Type B pancreatic cell (in vitro differentiated cells): Measurements from ENCODE around the gene RAMP3. TPM values are rescaled to one million over a fixed set of nuclear protein-coding genes. Genes with fewer than 3 reads are reported as not detected.
"Not testable (repeated sequence)": the region's sequence is repeated elsewhere in the genome, so short reads cannot be mapped to it uniquely, and the experiment has no call there.

Experiments used
- DNase-seq: peaks from one replicate; pipeline ENCODE4 v3.0.0; 2021; ENCODE audit warnings: mixed read lengths; ENCODE audit not compliant: unreplicated experiment; ENCODE audit errors: extremely low spot score
- H3K27ac Mint-ChIP-seq: 2 replicates; pipeline ENCODE4 v1.8.0; 2021; ENCODE audit warnings: mild to moderate bottlenecking, mixed read lengths
- H3K27me3 Mint-ChIP-seq: 2 replicates; pipeline ENCODE4 v1.8.0; 2021; ENCODE audit warnings: mixed read lengths
- H3K36me3 Mint-ChIP-seq: 2 replicates; pipeline ENCODE4 v1.8.0; 2021; ENCODE audit warnings: mixed read lengths
- H3K4me1 Mint-ChIP-seq: one replicate; pipeline ENCODE4 v1.8.0; 2021; ENCODE audit warnings: mixed read lengths; ENCODE audit not compliant: unreplicated experiment
- H3K4me3 Mint-ChIP-seq: 2 replicates; pipeline ENCODE4 v1.8.0; 2021; ENCODE audit warnings: mild to moderate bottlenecking, mixed read lengths
- H3K9me3 Mint-ChIP-seq: 2 replicates; pipeline ENCODE4 v1.8.0; 2021; ENCODE audit warnings: mixed read lengths
- total RNA-seq: library from RNA; stranded (reverse); gene quantifications from 2 replicates; pipeline ENCODE4 v1.2.1, GENCODE V29; 2021; ENCODE audit warnings: low replicate concordance
- TF ChIP-seq, protein P1 (sequence below): fragments of 200-600 bp; sonication (generic); conservative IDR thresholded peaks from 2 replicates; pipeline ENCODE4 v1.5.0; 2021; ENCODE audit warnings: antibody characterized with exemption, mild to moderate bottlenecking

Gene RAMP3
- total RNA-seq, 1 donor from 2014 or later = 0.70 TPM

DNA sequence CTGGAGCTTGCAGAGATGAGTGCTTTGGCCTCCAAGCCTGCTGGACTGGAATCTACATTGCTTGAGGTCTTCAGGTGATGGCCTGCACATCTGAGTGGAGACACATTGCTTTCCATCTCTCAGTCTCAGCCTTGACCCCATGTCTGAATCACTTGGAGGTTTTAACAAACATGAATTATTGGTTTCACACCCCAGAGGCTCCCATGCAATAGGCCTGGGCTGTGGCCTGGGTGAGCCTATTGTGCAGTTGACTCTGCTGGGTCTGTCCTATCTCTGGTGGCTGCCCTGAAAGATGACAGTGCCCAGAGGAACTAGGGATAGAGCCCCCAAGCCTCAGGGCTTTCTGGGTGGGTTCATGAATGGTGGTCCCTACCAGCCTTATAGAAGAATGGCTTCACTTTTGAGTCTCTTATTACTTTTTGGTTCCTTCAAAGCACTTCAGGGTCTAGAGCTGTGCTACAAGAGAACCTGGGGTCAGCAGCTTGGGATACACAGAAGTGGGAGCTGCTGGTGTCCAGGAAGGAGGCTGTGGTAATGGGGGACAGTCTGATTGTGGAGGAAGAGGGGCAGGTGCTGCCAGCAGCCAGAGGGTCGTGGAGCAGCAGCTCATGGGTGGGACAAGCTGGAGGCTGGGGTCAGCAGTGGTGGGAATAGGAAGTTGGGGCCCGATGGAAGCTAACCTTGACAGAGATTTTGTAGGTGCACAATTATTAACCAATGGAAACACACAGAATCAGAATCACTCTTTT is 5.5 kb downstream of the RAMP3 start:
- peaks cover 58% of the 10 kb centered on the region for H3K27me3 Mint-ChIP-seq
- no peak overlapping the region for H3K4me3 Mint-ChIP-seq
- H3K27ac Mint-ChIP-seq = no peak overlapping the region
- no peaks in the 10 kb centered on the region for H3K4me1 Mint-ChIP-seq
- H3K36me3 Mint-ChIP-seq = peaks cover 5% of the 10 kb centered on the region
- TF ChIP-seq, protein P1, sequence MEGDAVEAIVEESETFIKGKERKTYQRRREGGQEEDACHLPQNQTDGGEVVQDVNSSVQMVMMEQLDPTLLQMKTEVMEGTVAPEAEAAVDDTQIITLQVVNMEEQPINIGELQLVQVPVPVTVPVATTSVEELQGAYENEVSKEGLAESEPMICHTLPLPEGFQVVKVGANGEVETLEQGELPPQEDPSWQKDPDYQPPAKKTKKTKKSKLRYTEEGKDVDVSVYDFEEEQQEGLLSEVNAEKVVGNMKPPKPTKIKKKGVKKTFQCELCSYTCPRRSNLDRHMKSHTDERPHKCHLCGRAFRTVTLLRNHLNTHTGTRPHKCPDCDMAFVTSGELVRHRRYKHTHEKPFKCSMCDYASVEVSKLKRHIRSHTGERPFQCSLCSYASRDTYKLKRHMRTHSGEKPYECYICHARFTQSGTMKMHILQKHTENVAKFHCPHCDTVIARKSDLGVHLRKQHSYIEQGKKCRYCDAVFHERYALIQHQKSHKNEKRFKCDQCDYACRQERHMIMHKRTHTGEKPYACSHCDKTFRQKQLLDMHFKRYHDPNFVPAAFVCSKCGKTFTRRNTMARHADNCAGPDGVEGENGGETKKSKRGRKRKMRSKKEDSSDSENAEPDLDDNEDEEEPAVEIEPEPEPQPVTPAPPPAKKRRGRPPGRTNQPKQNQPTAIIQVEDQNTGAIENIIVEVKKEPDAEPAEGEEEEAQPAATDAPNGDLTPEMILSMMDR = no peak
- H3K9me3 Mint-ChIP-seq = peaks cover 6% of the 10 kb centered on the region
- DNase-seq = no peak

DNA sequence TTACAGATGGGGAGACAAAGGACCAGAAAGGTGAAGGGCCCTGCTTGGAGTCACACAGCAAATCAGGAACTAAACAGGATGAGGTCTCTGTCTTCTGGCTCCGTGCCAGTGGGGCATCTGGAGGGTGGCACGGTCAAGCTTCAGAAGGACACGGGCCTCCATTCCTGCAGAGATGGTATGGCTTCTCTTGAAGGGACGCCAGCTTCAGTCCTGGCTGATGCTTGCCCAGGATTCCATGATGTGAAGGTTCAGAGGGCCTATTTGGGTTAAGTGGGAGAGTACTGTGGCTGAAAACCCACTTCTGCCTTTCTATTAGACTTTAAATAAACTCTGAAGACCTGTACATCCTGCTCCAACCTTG is 6.1 kb downstream of the RAMP3 start:
- no peaks in the 10 kb centered on the region for H3K36me3 Mint-ChIP-seq
- H3K4me3 Mint-ChIP-seq = no peak overlapping the region
- no peaks in the 10 kb centered on the region for H3K4me1 Mint-ChIP-seq
- TF ChIP-seq, protein P1 = no peak
- H3K27ac Mint-ChIP-seq = no peak overlapping the region
- H3K27me3 Mint-ChIP-seq = peaks cover 55% of the 10 kb centered on the region
- H3K9me3 Mint-ChIP-seq = no peaks in the 10 kb centered on the region
- no peak for DNase-seq

DNA sequence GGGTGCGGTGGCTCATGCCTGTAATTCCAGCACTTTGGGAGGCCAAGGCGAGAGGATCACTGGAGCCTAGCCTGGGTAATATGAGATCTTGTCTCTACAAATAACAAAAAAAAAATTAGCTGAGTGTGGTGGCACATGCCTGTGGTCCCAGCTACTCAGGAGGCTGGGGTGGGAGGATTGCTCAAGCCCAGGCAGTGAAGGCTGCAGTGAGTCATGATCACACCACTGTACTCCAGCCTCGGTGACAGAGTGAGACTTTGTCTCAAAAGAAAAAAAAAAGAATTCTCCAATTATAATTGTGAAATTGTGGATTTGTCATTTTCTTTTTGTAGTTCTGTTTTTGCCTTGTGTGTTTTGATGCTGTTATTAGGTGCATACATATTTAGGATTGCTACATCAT is 6.7 kb downstream of the RAMP3 start:
- DNase-seq, H3K9me3 Mint-ChIP-seq, H3K4me1 Mint-ChIP-seq, H3K4me3 Mint-ChIP-seq, H3K27ac Mint-ChIP-seq, H3K36me3 Mint-ChIP-seq: not testable (repeated sequence)
- peaks cover 53% of the 10 kb centered on the region for H3K27me3 Mint-ChIP-seq

DNA sequence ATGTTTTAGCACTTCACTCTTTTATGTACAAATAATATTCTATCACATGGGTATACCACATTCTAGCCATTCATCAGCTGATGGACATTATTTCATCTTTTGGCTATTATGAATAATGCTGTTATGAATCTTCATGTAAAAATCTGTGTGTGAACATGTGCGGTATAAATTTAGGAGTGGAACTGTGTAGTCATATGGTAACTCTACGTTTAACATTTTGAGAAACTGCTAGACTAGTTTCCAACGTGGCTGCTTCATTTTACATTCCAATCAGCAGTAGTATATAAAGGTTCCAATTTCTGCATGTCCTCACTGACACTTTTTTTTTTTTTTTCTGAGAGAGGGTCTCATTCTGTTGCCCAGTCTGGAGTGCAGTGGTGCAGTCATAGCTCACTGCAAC is 8.3 kb downstream of the RAMP3 start:
- TF ChIP-seq, protein P1 = no peak
- H3K27ac Mint-ChIP-seq = no peak overlapping the region
- H3K27me3 Mint-ChIP-seq = peaks cover 44% of the 10 kb centered on the region
- no peak for DNase-seq
- no peaks in the 10 kb centered on the region for H3K4me1 Mint-ChIP-seq
- no peaks in the 10 kb centered on the region for H3K36me3 Mint-ChIP-seq
- H3K4me3 Mint-ChIP-seq = no peak overlapping the region
- no peaks in the 10 kb centered on the region for H3K9me3 Mint-ChIP-seq

DNA sequence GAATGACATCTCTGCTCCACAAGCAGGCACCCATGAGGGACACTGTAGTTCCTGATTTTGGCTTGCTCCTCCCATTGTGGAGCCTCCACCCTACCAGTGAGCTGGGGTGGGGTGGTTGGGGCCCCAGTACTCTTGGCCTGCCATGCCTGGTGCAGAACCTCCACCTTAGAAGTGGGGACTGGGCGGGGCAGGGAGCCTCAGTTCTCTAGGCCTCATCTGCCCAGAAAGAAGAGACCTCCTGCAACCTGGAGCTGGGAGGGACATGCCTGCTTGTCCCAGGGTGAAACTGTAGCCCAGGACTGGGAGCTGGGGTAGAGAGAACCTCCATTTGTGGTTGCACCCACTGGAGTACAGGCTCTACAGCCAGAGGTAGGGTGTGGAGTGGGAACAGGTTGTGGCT is 14.4 kb downstream of the RAMP3 start:
- H3K4me3 Mint-ChIP-seq = no peak overlapping the region
- H3K27me3 Mint-ChIP-seq = peaks cover 24% of the 10 kb centered on the region
- no peaks in the 10 kb centered on the region for H3K36me3 Mint-ChIP-seq
- no peak overlapping the region for H3K27ac Mint-ChIP-seq
- no peaks in the 10 kb centered on the region for H3K9me3 Mint-ChIP-seq
- no peaks in the 10 kb centered on the region for H3K4me1 Mint-ChIP-seq
- TF ChIP-seq, protein P1 = no peak
- no peak for DNase-seq

DNA sequence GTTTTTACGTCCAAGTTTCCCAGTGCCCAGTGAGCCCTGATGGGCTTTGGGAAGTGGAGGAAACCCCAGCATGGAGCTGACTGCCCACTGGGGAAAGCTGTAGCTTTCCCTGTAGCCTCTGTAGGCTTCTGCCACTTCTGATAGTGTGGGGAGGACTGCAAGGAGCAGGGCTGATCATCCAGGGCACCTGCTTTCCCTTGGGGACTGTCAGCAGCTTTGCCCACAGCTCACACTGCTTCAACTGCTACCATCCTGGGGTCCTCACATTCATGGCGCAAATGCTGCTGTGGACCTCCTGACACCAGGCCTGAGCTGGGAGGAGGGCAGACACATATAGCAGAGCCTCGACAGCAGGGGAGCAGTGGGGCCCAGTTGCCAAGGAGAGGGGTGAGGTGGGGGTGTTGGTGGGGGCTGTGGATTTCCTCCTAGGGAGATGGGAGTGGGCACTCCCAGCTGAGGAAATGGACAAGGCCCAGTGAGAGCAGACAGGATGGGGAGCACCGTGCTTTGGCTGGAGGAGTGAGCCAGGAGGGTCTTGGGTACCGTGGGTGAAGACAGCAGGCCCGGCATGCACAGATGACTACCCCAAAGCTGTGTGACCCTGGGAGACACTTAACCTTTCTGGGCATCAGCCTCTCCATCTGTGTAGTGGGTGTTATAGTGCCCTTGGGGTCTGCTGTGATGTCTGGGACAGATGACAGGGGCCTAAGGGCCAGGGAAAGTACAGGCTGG is 16.2 kb downstream of the RAMP3 start:
- Mint-ChIP-seq H3K27me3 (peaks cover 19% of the 10 kb centered on the region), H3K4me3 (no peak overlapping the region)
- DNase-seq = no peak

More for the DNA sequence above, 16.2 kb downstream of the RAMP3 start:
- Mint-ChIP-seq H3K36me3 (no peaks in the 10 kb centered on the region), H3K9me3 (no peaks in the 10 kb centered on the region), H3K27ac (no peak overlapping the region), H3K4me1 (no peaks in the 10 kb centered on the region)
- TF ChIP-seq, protein P1 = no peak
